Cardiac muscle cell (in vitro differentiated cells and primary cell): ENCODE results near the gene DNHD1. TPM values are rescaled to one million over a fixed set of nuclear protein-coding genes. Genes with fewer than 3 reads are reported as not detected.

Source experiments
- DNase-seq, 2 donors: peaks; one replicate each; pipeline versions ENCODE4 v3.0.0 to v3.0.0-alpha.2; 2010 to 2017; ENCODE audit warnings: low read depth in 1 of 2, low spot score in 1 of 2
- H3K27ac ChIP-seq: fragments of 200-600 bp; sonication (generic); 2 replicates; pipeline ENCODE4 v1.5.1; 2016
- H3K27me3 ChIP-seq: fragments of 200-600 bp; sonication (generic); 2 replicates; pipeline ENCODE4 v1.6.0; 2016; ENCODE audit warnings: control low read depth
- H3K36me3 ChIP-seq: fragments of 200-600 bp; sonication (generic); 2 replicates; pipeline ENCODE4 v1.5.1; 2016; ENCODE audit warnings: control low read depth
- H3K4me1 ChIP-seq: fragments of 200-600 bp; sonication (generic); 2 replicates; pipeline ENCODE4 v1.8.1; 2017; ENCODE audit warnings: low read depth, mild to moderate bottlenecking, mixed run types
- H3K4me3 ChIP-seq: fragments of 200-600 bp; sonication (generic); 2 replicates; pipeline ENCODE4 v1.5.1; 2016; ENCODE audit warnings: mild to moderate bottlenecking
- H3K9me3 ChIP-seq: fragments of 200-600 bp; sonication (generic); 2 replicates; pipeline ENCODE4 v1.5.1; 2017; ENCODE audit warnings: low read depth, mild to moderate bottlenecking, control low read depth
- polyA plus RNA-seq: library from polyadenylated mRNA; unstranded; fragments of >200 nt; fragmentation: Nextera tagmentation; extraction: Ambion mirVana; gene quantifications from 2 replicates; pipeline ENCODE4 v1.2.1, GENCODE V29; 2016
- total RNA-seq: library from RNA; depleted of rRNA; stranded (reverse); fragments of >200 nt; gene quantifications from 2 replicates; pipeline ENCODE4 v1.2.3, GENCODE V29; 2016
- TF ChIP-seq, protein P1 (sequence below): IDR thresholded peaks from 2 replicates; pipeline ENCODE4 v1.5.1; 2012; ENCODE audit warnings: low read depth, mild to moderate bottlenecking, low read length

Gene DNHD1
- total and polyA plus RNA-seq, 2 experiments from 2014 or later = 8.8 to 24.5 TPM

GRCh38 chr11:6609502-6610015 lies 112.5 kb downstream of the DNHD1 start:
- no peaks in the 10 kb centered on the region for H3K9me3 ChIP-seq
- DNase-seq = no peak
- no peaks in the 10 kb centered on the region for H3K27me3 ChIP-seq
- peaks cover 27% of the 10 kb centered on the region for H3K4me1 ChIP-seq
- TF ChIP-seq, protein P1, sequence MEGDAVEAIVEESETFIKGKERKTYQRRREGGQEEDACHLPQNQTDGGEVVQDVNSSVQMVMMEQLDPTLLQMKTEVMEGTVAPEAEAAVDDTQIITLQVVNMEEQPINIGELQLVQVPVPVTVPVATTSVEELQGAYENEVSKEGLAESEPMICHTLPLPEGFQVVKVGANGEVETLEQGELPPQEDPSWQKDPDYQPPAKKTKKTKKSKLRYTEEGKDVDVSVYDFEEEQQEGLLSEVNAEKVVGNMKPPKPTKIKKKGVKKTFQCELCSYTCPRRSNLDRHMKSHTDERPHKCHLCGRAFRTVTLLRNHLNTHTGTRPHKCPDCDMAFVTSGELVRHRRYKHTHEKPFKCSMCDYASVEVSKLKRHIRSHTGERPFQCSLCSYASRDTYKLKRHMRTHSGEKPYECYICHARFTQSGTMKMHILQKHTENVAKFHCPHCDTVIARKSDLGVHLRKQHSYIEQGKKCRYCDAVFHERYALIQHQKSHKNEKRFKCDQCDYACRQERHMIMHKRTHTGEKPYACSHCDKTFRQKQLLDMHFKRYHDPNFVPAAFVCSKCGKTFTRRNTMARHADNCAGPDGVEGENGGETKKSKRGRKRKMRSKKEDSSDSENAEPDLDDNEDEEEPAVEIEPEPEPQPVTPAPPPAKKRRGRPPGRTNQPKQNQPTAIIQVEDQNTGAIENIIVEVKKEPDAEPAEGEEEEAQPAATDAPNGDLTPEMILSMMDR = no peak
- H3K4me3 ChIP-seq = no peak overlapping the region
- H3K36me3 ChIP-seq = peaks cover 34% of the 10 kb centered on the region
- peak overlapping the region; percentile 99 for H3K27ac ChIP-seq

DNA sequence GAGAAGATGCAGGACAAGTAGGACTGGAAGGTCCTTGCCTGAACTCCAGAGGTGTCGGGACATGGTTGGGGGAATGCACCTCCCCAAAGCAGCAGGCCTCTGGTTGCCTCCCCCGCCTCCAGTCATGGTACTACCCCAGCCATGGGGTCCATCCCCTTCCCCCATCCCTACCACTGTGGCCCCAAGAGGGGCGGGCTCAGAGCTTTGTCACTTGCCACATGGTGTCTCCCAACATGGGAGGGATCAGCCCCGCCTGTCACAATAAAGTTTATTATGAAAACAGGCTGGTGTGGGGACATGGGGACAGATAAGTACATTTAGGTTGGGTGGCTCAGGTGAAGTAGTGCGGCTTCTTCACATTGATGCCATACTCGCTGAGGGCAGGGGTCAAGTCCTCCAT lies 113.5 kb downstream of the DNHD1 start:
- H3K36me3 ChIP-seq = peaks cover 34% of the 10 kb centered on the region
- no peak for DNase-seq

DNA sequence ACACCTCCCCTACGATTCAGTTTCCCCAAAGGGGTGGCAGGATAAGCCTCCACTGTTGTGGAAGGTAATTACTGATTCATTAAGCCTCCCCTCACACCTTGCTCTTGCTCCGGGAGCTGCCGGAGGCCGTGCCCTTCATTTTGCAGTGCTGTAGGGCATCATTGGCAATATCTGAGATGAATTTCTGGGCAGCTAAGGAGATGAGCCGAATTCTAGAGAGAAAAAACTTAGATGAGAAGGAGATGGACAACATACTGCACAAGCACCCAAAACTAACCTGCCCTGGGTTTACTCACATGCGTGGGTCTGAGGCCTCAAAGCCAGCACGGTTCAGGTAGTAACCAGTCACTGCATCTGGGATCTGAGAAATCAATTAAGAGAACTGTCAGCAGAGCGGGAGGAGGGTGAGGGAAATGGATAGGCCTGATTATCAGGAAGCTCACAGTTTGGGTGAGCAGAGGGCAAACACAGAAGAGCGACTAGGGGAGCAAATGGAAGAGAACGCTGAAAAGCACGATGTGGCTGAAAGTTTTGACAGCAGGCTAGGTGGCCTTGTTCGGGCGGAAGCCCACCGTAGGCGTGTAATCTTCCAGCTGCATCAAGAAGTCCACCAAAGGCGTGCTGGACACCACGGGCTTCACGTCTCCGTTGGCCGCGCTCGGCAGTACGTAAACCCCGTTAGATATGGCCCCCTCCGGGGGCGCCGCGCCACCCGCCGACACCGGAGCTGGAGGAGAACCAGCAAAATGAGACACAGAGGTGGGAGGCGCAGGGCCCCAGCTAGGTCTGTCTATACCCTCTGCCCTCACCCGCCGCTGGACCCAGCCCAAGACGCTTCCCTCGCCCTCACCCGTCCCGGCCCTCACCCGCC lies 114.2 kb downstream of the DNHD1 start:
- peaks cover 34% of the 10 kb centered on the region for H3K36me3 ChIP-seq
- peak in 1 of 2 donors; percentile 30 for DNase-seq
- peak overlapping the region; percentile 60 for H3K4me3 ChIP-seq
- H3K9me3 ChIP-seq = no peaks in the 10 kb centered on the region
- peaks cover 11% of the 10 kb centered on the region for H3K4me1 ChIP-seq
- H3K27me3 ChIP-seq = no peaks in the 10 kb centered on the region
- TF ChIP-seq, protein P1 = no peak
- H3K27ac ChIP-seq = peak overlapping the region; percentile 99

More for the DNA sequence above, 113.5 kb downstream of the DNHD1 start:
- Histone ChIP-seq H3K27me3 (no peaks in the 10 kb centered on the region), H3K4me3 (no peak overlapping the region), H3K9me3 (no peaks in the 10 kb centered on the region), H3K27ac (peak overlapping the region; percentile 99), H3K4me1 (peaks cover 16% of the 10 kb centered on the region)
- TF ChIP-seq, protein P1 = no peak

DNA sequence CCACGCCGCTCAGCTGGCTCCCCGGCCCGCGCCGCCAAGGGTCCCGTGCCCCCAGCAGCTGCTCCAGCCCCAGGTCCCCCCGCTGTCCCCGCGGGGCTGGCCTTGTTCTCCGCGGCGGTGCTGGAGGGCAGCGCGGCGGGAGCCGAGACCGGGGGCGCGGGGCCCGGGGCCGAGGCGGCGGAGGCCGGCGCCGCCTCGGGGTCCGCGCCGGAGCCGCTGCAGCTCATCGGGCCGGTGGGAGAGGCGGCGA lies 114.8 kb downstream of the DNHD1 start:
- DNase-seq = no peak
- Histone ChIP-seq H3K4me1 (peaks cover 6% of the 10 kb centered on the region), H3K36me3 (peaks cover 34% of the 10 kb centered on the region), H3K9me3 (no peaks in the 10 kb centered on the region), H3K27me3 (no peaks in the 10 kb centered on the region), H3K27ac (peak overlapping the region; percentile 99), H3K4me3 (peak overlapping the region; percentile 60)
- TF ChIP-seq, protein P1 = no peak

DNA sequence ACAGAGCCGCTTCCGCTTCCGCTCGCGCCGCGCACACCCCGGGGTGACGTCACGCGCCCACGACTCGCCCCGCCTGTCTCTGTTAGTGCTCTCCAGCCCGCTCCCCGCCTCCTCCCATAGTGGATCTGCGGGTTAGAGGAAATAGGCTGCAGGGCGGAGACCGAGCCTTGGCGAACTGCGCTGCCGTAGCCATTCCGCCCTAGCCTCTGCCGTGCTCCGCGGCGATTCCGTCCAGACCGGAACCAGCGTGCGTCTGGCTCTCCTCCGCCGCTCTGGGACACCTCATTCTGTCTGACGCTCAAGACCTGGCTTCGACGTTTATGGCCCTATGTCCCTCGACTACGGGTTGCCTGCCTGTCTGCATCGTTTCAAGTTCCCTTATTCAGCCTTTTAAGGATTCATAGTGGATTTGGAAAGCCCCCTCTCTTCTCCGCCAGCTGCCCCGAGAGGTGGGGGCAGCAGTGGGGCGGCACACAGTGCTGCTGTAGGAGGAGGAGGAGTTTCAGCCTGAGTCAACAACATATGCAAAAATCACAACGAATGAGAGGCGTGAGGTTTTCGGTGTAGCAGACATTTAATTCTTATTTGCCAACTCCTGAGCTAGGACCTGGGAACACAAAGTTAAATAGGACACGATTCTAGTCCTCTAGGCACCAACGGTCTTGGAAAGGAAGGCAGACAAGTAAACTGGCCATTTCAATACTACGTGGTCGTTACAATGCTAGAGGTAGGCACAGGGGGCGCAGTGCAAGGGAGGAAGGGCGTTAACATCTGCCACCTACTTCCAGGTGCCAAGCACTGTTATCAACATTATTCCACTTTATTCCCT lies 115.3 kb downstream of the DNHD1 start, which contains the start of gene TAF10:
TAF10 (minus strand) TSS at position 4 of the 829 bp plus-strand sequence. CDS start 27 bp downstream, outside the sequence.
- peaks cover 3% of the 10 kb centered on the region for H3K4me1 ChIP-seq
- TF ChIP-seq, protein P1 = peak; percentile 57

More for the DNA sequence above, 115.3 kb downstream of the DNHD1 start, which contains the start of gene TAF10:
- H3K27me3 ChIP-seq = no peaks in the 10 kb centered on the region
- H3K9me3 ChIP-seq = no peaks in the 10 kb centered on the region
- peak; percentile 97 to 98 for DNase-seq
- H3K27ac ChIP-seq = peak within 1 kb of the TSS; percentile 99
- peak within 1 kb of the TSS; percentile 60 for H3K4me3 ChIP-seq
- H3K36me3 ChIP-seq = peaks cover 34% of the 10 kb centered on the region
